Activated T-helper 1 cell treated with anti-CD3 and anti-CD28 coated beads, Interleukin-12 subunit alpha, Interleukin-12 subunit beta, Interleukin-2, Interleukin-4 antibody, amounts not matched to agents 30 ng/mL and 10 ng/mL and 1 ng/mL, durations not matched to agents 14 hours and 24 hours and 36 hours (primary cell): ENCODE measurements around the gene EXOSC7. TPM values are rescaled to one million over a fixed set of nuclear protein-coding genes. Genes with fewer than 3 reads are reported as not detected.
A peak's percentile ranks its signal among the peaks of the same experiment; 100 is the strongest.

Experiments used
- DNase-seq: peaks from one replicate; pipeline ENCODE4 v3.0.0; 2021; ENCODE audit warnings: low spot score
- H3K27ac Mint-ChIP-seq: one replicate; pipeline ENCODE4 v1.8.0; 2021; ENCODE audit warnings: mild to moderate bottlenecking, mixed read lengths
- H3K27me3 Mint-ChIP-seq: one replicate; pipeline ENCODE4 v1.8.0; 2022; ENCODE audit warnings: mild to moderate bottlenecking, moderate library complexity, mixed read lengths; ENCODE audit not compliant: insufficient read depth
- H3K36me3 Mint-ChIP-seq: one replicate; pipeline ENCODE4 v1.8.0; 2021; ENCODE audit warnings: low read depth, mixed read lengths
- H3K4me1 Mint-ChIP-seq: one replicate; pipeline ENCODE4 v1.8.0; 2021; ENCODE audit warnings: low read depth, mixed read lengths
- H3K4me3 Mint-ChIP-seq: one replicate; pipeline ENCODE4 v1.8.0; 2021; ENCODE audit warnings: mild to moderate bottlenecking, moderate library complexity, mixed read lengths
- H3K9me3 Mint-ChIP-seq: one replicate; pipeline ENCODE4 v1.8.0; 2021; ENCODE audit warnings: mixed read lengths
- intact Hi-C: fragments of 100-400 bp; cut with micrococcal nuclease; formaldehyde crosslinking; loops from one replicate; pipeline ENCODE4 v1.15.1; 2024
- total RNA-seq: library from RNA; stranded (reverse); gene quantifications from 2 replicates; pipeline ENCODE4 v1.2.3, GENCODE V29; 2022

Gene EXOSC7
- total RNA-seq, 1 donor from 2014 or later, result 94.4 TPM

DNA sequence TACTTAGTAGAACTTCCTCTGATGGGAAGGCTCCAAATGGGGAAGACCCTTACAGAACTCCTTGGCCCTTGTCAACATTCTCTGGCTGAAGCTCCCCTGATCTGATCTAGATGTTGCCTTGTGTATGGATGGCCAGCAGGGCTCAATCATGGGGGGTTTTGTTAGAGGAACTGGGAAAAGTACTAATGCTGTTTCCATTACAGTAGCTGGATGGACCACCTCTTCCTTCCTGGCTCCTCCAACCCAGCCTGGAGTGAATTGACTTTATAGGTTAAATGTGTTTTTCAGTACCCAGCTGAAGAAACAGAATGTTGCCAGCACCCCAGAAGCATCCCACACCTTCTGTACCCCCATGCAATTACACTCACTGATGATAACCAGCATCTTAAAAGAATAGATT is 27.4 kb downstream of the EXOSC7 start:
- H3K27me3 Mint-ChIP-seq, result no peaks in the 10 kb centered on the region
- H3K27ac Mint-ChIP-seq, result no peak overlapping the region
- intact Hi-C loops, result no loop called here
- peaks cover 62% of the 10 kb centered on the region for H3K36me3 Mint-ChIP-seq
- peaks cover 4% of the 10 kb centered on the region for H3K9me3 Mint-ChIP-seq
- no peak overlapping the region for H3K4me3 Mint-ChIP-seq
- peaks cover 17% of the 10 kb centered on the region for H3K4me1 Mint-ChIP-seq
- no peak for DNase-seq

DNA sequence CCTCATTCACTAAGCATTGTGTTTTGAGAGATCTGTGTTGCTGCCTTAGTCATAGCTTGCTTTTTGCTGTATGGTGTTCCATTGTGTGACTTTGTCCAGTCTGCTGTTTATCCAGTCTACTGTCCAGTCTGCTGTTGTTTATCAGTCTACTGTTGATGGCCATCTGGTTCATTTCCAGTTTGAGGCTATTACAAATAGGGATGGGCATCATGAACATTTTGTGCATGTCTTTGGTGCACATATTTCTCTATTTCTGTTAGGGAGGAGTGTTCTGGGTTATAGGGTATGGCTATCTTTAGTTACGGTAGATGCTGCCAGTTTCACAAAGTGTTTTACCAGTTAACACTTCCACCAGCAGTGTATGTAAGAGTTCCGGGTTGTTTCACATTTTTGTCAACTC is 27.8 kb downstream of the EXOSC7 start:
- Mint-ChIP-seq H3K27me3 (no peaks in the 10 kb centered on the region), H3K4me1 (peaks cover 17% of the 10 kb centered on the region), H3K9me3 (peaks cover 4% of the 10 kb centered on the region), H3K27ac (no peak overlapping the region), H3K36me3 (peaks cover 59% of the 10 kb centered on the region), H3K4me3 (no peak overlapping the region)
- no peak for DNase-seq
- intact Hi-C loops, result no loop called here

DNA sequence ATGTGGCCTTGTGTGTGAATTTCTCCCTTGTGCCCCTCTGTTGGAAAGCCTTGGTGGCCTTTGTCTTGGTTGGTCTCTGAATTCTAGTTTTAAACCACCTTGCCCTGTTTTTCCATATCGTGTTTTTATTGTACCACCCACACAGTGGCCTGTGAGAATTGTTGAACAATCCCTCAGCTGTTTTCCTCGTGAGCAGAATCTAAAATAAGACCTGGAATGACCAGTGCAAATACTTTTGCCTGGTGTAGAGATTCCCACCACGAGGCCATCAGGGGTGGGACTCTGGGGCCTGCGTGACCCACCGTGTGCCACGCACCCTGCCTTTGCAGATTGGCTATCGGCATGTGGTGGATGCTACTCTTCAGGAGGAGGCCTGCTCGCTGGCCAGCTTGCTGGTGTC is 31.0 kb downstream of the EXOSC7 start:
- intact Hi-C loops, result no loop called here
- Mint-ChIP-seq H3K27ac (peak overlapping the region; percentile 62), H3K27me3 (no peaks in the 10 kb centered on the region), H3K4me1 (peaks cover 17% of the 10 kb centered on the region), H3K9me3 (peaks cover 4% of the 10 kb centered on the region), H3K36me3 (peaks cover 53% of the 10 kb centered on the region), H3K4me3 (no peak overlapping the region)
- no peak for DNase-seq

DNA sequence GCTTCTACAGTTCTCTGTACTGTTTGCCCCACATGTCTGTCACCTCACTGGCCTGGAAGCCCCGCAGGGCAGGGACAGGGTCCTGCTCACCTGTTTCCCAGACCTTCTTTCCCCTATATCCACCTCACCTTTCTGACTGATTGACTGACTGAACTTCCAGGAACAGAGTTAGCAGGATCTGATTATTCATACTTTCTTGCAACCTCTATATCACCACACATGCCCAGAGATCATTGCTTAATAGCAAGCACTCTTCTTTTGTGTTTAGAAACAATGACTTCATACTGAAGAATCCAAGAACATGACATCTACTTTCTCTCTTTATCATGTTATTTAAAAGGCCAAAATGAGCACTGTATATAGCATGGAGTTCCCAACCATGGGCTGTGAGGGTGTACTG is 32.1 kb downstream of the EXOSC7 start:
- H3K27me3 Mint-ChIP-seq, result no peaks in the 10 kb centered on the region
- H3K36me3 Mint-ChIP-seq, result peaks cover 52% of the 10 kb centered on the region
- H3K4me3 Mint-ChIP-seq, result no peak overlapping the region
- H3K27ac Mint-ChIP-seq, result no peak overlapping the region
- no peak for DNase-seq
- intact Hi-C loops, result no loop called here
- H3K4me1 Mint-ChIP-seq, result peaks cover 17% of the 10 kb centered on the region
- H3K9me3 Mint-ChIP-seq, result peaks cover 4% of the 10 kb centered on the region

DNA sequence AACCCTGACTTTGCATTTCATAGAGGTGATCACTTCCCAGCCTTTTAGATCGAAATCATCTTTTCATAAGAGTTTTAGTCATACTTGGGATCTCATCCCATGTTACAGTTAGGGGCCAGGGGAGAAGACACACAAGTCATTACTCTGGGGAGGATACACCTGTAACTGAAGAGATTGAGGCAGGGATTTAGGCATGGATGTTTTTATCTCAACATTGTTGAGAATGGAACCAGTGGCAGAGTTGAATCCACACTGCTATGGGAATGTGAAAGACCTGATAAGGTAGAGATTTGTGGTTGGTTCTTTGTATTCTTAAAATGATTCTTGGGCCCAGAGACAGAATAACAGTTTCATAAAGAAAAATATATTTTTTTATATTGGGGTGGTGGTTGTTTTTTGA is 33.8 kb downstream of the EXOSC7 start:
- Mint-ChIP-seq H3K4me1 (peaks cover 9% of the 10 kb centered on the region), H3K4me3 (no peak overlapping the region), H3K27me3 (no peaks in the 10 kb centered on the region), H3K9me3 (peaks cover 2% of the 10 kb centered on the region), H3K27ac (no peak overlapping the region), H3K36me3 (peaks cover 38% of the 10 kb centered on the region)
- no peak for DNase-seq
- intact Hi-C loops, result no loop called here

DNA sequence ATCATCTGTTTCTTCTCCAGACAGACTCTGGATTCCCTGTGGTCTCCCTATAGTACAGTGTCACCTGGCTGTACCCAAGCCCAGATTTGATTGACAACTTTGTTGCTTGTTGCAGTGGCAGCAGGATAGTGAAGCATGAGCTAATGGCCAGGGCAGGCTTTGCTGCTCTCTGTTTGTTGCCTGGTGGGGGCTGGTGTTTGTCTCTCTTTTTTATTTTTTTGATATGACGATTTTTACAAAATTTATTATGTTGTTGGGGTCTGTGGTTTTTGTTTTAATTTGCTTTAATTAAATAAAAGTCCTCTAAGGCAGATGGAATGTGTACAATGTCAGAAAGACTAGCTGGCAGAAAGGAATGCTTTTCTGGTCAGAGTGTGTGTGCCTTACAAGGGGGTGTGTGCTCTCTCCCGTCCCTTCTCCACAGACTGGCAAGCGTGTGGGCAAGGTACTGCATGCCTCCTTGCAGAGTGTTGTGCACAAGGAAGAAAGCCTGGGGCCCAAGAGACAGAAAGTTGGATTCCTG is 34.8 kb downstream of the EXOSC7 start:
- Mint-ChIP-seq H3K4me3 (no peak overlapping the region), H3K4me1 (peaks cover under 1% of the 10 kb centered on the region), H3K27ac (no peak overlapping the region), H3K9me3 (no peaks in the 10 kb centered on the region), H3K27me3 (no peaks in the 10 kb centered on the region), H3K36me3 (peaks cover 28% of the 10 kb centered on the region)
- no peak for DNase-seq
- intact Hi-C loops, result no loop called here

DNA sequence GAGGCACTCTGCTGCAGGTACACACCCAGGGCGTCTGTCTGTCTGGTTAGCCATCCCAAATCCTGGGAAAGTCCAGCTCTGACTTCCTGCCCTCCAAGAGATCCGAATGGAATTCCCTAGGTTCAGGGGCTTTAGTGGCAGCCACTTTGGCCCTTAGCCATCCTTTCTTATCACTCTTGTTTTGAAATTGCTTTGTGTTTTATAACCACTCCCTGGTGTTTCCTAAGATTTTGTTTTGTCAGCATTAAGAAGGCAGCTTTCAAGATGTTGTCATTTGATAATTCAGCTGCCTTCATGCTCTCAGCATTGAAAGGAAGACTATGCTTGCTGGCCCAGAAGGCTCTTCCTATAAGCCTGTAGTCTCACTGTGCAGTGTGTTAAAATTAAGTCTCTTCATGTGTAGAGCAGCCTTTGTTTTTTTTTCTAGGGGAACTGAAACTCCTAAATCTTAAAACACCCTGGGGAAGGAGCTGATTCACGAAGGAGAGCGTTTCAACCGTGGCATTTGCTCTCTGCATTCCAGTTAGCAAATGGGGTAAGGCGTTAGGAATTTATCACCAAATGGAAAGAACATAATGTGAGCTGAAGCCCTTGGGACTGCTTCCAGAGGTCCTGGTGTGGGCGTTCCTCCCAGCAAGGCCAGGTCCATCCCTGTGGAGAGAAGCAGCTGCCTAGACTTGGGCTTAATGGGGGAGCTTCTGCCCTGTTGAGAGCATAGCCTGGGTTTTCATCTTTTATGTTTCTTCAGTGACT is 35.9 kb downstream of the EXOSC7 start:
- DNase-seq, result no peak
- Mint-ChIP-seq H3K36me3 (peaks cover 28% of the 10 kb centered on the region), H3K4me1 (no peaks in the 10 kb centered on the region), H3K27me3 (no peaks in the 10 kb centered on the region), H3K27ac (no peak overlapping the region), H3K4me3 (no peak overlapping the region), H3K9me3 (no peaks in the 10 kb centered on the region)
- intact Hi-C loops, result no loop called here

DNA sequence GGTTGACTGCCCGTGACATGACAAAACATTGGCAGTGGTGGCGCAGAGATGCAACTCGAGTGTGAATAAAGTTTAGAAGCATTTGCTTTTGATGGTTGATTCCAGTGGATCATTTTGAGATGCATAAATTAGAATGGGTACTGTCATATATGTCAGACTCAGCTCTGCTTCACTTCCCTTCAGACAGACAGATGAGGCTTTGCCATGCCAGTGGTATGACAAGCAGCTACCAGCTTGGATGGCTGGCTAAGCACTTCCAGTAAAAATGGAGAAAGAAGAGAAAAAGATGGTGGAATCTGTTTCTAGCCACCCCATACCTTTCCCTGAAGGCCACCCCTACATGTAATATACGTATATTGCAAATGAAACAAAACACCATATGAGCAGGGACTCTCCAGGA is 36.5 kb downstream of the EXOSC7 start:
- intact Hi-C loops, result no loop called here
- Mint-ChIP-seq H3K4me3 (no peak overlapping the region), H3K9me3 (no peaks in the 10 kb centered on the region), H3K36me3 (peaks cover 24% of the 10 kb centered on the region), H3K4me1 (no peaks in the 10 kb centered on the region), H3K27ac (no peak overlapping the region), H3K27me3 (no peaks in the 10 kb centered on the region)
- no peak for DNase-seq

DNA sequence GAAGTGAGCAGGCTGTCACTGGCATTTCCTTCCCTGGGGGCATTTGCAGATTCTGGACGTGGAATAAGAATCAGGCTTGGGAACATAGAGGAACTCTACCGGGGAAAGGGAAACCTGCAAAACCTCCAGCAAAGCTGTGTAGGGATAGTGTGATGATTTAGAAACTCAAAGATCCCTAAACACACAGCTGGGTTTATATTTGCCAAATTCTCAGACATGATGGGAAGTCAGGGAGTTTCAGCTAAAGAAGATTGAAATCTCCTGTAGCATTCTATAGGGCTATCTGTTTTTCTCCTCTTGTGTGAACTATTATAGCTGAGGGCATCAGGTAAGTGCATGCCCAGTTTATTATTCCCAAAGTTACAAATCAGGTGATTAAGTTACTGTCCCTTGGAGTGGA is 40.9 kb downstream of the EXOSC7 start:
- no peak for DNase-seq
- peaks cover 12% of the 10 kb centered on the region for H3K4me1 Mint-ChIP-seq
- no peak overlapping the region for H3K27ac Mint-ChIP-seq
- H3K4me3 Mint-ChIP-seq, result no peak overlapping the region
- peaks cover 17% of the 10 kb centered on the region for H3K36me3 Mint-ChIP-seq
- no peaks in the 10 kb centered on the region for H3K9me3 Mint-ChIP-seq
- H3K27me3 Mint-ChIP-seq, result no peaks in the 10 kb centered on the region
- intact Hi-C loops, result no loop called here

DNA sequence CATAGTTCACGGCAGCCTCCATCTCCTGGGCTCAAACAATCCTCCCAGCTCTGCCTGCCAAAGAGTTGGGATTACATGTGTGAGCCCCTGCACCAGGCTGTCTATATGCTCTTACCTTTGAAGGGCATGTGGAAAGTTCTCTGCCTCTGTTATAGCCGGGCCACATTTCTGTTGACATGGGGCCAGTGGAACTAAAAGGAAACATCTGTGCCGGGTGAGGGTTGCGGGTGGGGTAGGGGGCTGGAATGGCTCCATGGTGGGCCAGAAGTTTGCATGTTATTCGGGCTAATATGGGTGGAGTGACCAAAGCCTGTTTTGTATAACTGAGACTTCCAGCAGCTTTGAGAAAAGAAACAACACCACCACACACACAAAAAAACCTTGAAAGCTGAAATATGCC is 41.8 kb downstream of the EXOSC7 start:
- no peak for DNase-seq
- Mint-ChIP-seq H3K4me3 (no peak overlapping the region), H3K27me3 (no peaks in the 10 kb centered on the region), H3K9me3 (no peaks in the 10 kb centered on the region), H3K4me1 (peaks cover 12% of the 10 kb centered on the region), H3K27ac (no peak overlapping the region), H3K36me3 (peaks cover 10% of the 10 kb centered on the region)
- intact Hi-C loops, result no loop called here

DNA sequence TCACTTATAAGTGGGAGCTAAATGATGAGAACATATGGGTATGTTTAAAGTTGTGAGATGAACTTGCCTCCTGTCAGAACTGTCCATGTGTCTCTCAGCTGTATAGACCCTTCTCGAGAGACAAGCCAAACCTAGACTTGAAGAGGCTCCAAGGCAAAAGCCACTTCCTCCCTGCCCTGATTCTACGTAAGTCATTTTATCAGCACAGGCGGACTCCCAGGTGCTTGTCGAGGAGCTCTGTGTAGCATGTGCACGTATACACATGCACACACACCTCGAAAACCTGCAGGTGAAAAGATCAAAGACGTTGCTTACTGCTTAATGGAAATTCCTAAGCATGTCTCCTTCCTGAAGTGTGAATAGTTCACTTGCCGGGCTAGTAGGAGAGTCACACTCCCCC is 44.5 kb downstream of the EXOSC7 start:
- Mint-ChIP-seq H3K4me3 (no peak overlapping the region), H3K36me3 (peaks cover 8% of the 10 kb centered on the region), H3K4me1 (peaks cover 12% of the 10 kb centered on the region), H3K27me3 (peaks cover 5% of the 10 kb centered on the region), H3K9me3 (no peaks in the 10 kb centered on the region), H3K27ac (no peak overlapping the region)
- no peak for DNase-seq
- intact Hi-C loops, result no loop called here

DNA sequence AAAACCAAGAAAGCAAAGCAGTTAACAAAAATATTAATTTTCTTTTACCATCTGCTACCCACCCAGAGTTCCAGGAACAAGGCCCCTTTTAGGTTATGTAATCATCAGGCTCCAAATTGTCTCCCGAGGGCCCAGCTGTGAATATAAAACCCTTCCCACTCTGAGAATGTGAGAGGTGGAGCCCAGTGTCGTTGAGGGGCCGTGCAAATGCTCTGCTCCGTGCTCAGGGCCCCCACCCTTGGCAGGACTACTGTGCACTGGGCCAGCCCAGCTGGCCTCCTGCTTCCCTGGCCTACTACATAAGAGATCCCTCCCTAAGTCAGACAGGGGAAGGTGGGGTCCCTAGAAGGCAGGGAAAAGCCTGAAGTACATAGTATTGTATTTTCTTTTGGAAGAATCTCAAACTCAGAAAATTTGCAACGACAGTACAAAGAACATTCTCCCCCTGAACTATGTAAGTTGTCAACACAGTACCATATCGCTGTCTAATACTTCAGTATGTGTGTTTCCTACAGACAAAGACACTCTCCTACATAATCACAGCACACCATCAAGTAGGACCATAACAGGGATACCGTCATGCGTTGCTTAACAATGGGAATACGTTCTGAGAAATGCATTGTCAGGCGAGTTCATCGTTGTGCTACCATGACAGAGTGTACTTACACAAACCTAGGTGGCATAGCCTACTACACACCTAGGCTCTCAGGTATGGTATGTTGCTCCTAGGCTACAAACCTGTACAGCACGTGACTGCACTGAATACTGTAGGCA is 45.7 kb downstream of the EXOSC7 start:
- no peak overlapping the region for H3K27ac Mint-ChIP-seq
- peaks cover 6% of the 10 kb centered on the region for H3K36me3 Mint-ChIP-seq
- intact Hi-C loops, result no loop called here
- DNase-seq, result no peak
- H3K27me3 Mint-ChIP-seq, result peaks cover 5% of the 10 kb centered on the region
- no peak overlapping the region for H3K4me3 Mint-ChIP-seq
- H3K4me1 Mint-ChIP-seq, result peaks cover 12% of the 10 kb centered on the region
- H3K9me3 Mint-ChIP-seq, result no peaks in the 10 kb centered on the region

DNA sequence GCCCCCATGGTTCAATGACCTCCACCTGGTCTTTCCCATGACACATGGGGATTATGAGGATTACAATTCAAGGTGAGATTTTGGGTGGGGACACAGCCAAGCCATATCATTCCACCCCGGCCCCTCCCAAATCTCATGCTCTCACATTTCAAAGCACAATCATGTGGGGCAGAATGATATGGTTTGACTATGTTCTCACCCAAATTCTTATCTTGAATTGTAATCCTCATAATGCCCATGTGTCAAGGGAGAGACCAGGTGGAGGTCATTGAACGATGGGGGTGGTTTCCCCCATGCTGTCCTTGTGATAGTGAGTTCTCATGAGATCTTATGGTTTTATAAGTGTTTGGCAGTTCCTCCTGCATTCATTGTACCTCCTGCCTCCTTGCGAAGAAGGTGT is 47.6 kb downstream of the EXOSC7 start:
- no peaks in the 10 kb centered on the region for H3K9me3 Mint-ChIP-seq

More for the DNA sequence above, 47.6 kb downstream of the EXOSC7 start:
- peaks cover 12% of the 10 kb centered on the region for H3K4me1 Mint-ChIP-seq
- no peak for DNase-seq
- intact Hi-C loops, result no loop called here
- H3K4me3 Mint-ChIP-seq, result no peak overlapping the region
- peaks cover 5% of the 10 kb centered on the region for H3K36me3 Mint-ChIP-seq
- H3K27ac Mint-ChIP-seq, result no peak overlapping the region
- H3K27me3 Mint-ChIP-seq, result peaks cover 5% of the 10 kb centered on the region
